ENCODE measurements around the gene NRTN.

The NRTN gene

GRCh38 chr19:5805462-5806132 lies 730 bp downstream of the NRTN start:
- ChIA-PET POLR2A (no interaction called here), CTCF (interaction anchor here (1.1 to 1.6 kb wide), 5 partner anchors 11 to 221 kb away, joined by 3 to 9 read pairs (median 4); no protein-coding TSS in a partner anchor)
- DNase-seq (ENCODE audit: extremely low spot score), result peak; percentile 74
- peak; percentile 78 for TF ChIP-seq CTCF (IDR thresholded peaks at IDR 0.05; ENCODE audit: control extremely low read depth, extremely low read depth, low read depth, missing control alignments)

DNA sequence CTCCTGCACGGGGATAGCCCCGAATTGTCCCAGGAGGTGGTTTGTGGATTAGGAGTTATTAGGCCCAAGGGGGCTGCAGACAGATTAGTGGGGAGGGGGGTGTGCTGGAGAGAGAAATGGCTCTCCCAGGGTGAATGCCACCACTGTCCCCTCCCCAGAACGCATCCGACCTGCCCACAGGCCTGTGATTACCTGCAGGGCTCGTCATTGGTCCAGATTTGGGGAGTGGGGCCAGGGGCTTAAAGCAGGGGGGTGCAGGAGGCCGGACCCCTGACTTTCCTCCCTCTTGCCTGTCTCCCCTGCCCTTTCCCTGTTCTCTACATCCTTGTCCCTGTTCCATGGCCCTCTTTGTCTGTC lies 1.2 kb downstream of the NRTN start:
- CTCF ChIA-PET, result interaction anchor here (0.9 to 1.6 kb wide), 7 partner anchors 11 to 221 kb away, joined by 3 to 9 read pairs (median 4); no protein-coding TSS in a partner anchor
- DNase-seq (ENCODE audit: extremely low spot score), result no peak
- no peak for TF ChIP-seq CTCF (IDR thresholded peaks at IDR 0.05; ENCODE audit: control extremely low read depth, extremely low read depth, low read depth, missing control alignments)
- POLR2A ChIA-PET, result interaction anchor here (2.9 kb wide), 1 partner anchor 22 kb away, joined by 9 read pairs; no protein-coding TSS in a partner anchor

GRCh38 chr19:5806905-5807304 lies 2.0 kb downstream of the NRTN start:
- no peak for DNase-seq (ENCODE audit: extremely low spot score)
- no peak for TF ChIP-seq CTCF (IDR thresholded peaks at IDR 0.05; ENCODE audit: control extremely low read depth, extremely low read depth, low read depth, missing control alignments)
- CTCF ChIA-PET, result interaction anchor here (0.9 to 1.6 kb wide), 7 partner anchors 12 to 220 kb away, joined by 3 to 9 read pairs (median 4); no protein-coding TSS in a partner anchor
- POLR2A ChIA-PET, result interaction anchor here (2.9 kb wide), 1 partner anchor 21 kb away, joined by 9 read pairs; no protein-coding TSS in a partner anchor

DNA sequence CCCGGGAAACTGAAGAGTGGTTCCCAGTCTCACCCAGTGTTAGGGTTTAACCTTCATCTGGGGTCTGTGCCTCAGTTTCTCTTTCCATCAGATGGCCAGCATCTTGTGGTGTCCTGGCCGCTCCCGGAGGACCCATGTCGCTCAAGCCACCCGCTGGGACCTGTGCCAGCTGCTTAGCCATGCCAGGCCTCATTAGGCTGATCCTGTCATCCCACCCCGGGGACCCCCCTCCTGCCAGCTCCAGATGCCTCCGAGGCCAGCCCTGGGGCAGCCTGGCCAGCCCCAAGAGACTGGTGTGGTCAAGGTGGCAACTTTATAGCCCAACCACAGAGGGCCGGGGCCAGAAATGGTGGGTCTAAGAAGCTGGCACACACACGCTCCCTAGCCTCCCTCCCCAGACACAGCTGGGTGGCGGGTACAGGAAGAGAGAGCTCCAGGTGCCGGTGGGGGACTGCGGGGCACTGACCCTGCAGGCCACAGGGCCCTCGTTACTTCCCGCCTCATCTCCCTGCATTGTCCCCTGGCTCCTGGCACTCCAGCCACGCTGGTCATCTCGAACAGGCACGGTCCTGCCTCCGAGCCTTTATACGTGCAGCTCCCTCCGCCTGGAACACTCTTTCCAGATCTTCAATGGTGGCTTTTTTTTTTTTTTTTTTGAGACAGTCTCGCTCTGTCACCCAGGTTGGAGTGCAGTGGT lies 3.4 kb downstream of the NRTN start:
- TF ChIP-seq CTCF (IDR thresholded peaks at IDR 0.05; ENCODE audit: control extremely low read depth, extremely low read depth, low read depth, missing control alignments), result no peak
- ChIA-PET CTCF (interaction anchor here (0.8 to 1.5 kb wide), 4 partner anchors 13 to 214 kb away, joined by 3 to 5 read pairs (median 4); partner anchors contain the start of gene DUS3L), POLR2A (interaction anchor here (0.6 to 2.9 kb wide), 2 partner anchors 20 to 94 kb away, joined by 3 to 9 read pairs; no protein-coding TSS in a partner anchor)
- DNase-seq (ENCODE audit: extremely low spot score), result no peak

- DNase-seq (ENCODE audit: extremely low spot score), result no peak
- ChIA-PET CTCF (interaction anchor here (1.1 to 1.5 kb wide), 2 partner anchors 14 to 69 kb away, joined by 3 to 5 read pairs; no protein-coding TSS in a partner anchor), POLR2A (interaction anchor here (0.6 to 2.9 kb wide), 2 partner anchors 19 to 95 kb away, joined by 3 to 9 read pairs; no protein-coding TSS in a partner anchor)
- TF ChIP-seq CTCF (IDR thresholded peaks at IDR 0.05; ENCODE audit: control extremely low read depth, extremely low read depth, low read depth, missing control alignments), result no peak
Observed at GRCh38 chr19:5809053-5809452, 4.2 kb downstream of the NRTN start.

- DNase-seq (ENCODE audit: extremely low spot score), result no peak
- no peak for TF ChIP-seq CTCF (IDR thresholded peaks at IDR 0.05; ENCODE audit: control extremely low read depth, extremely low read depth, low read depth, missing control alignments)
- CTCF ChIA-PET, result interaction anchor here (1.1 to 1.5 kb wide), 2 partner anchors 14 to 68 kb away, joined by 3 to 5 read pairs; no protein-coding TSS in a partner anchor
- POLR2A ChIA-PET, result no interaction called here
Observed at GRCh38 chr19:5809469-5809868, 4.6 kb downstream of the NRTN start.

Data from GM10248 (cell line).